HCT116 (cell line): ENCODE measurements around the gene CDC42BPB. TPM values are rescaled to one million over a fixed set of nuclear protein-coding genes. Genes with fewer than 3 reads are reported as not detected.

ENCODE experiments used
- ATAC-seq: fragments of 200-7000 bp; cut with Tn5 transposase; 2 replicates; pipeline ENCODE4 v1.9.1; 2020; ENCODE audit warnings: mild to moderate bottlenecking, moderate library complexity
- BruUV-seq: library from RNA; stranded (reverse); fragments of 400-500 nt; replicated peaks from 2 replicates; lab custom pipeline; 2021; lab: Mats Ljungman, UMichigan
- CTCF ChIA-PET: fragments of 300-600 bp; sonication (Branson Sonifier 250); formaldehyde crosslinking; loops from one replicate; lab custom pipeline; 2021; ENCODE audit warnings: antibody characterized with exemption; lab: Charles Lee
- POLR2A ChIA-PET: fragments of 300-600, 350-600 bp; sonication (Branson Sonifier 250); formaldehyde crosslinking; loops from one replicate; lab custom pipeline; 2021; ENCODE audit warnings: antibody characterized with exemption; lab: Charles Lee
- RAD21 ChIA-PET, 2 experiments: fragments of 300-600 bp; sonication (Branson Sonifier 250); formaldehyde crosslinking; loops; one replicate each; lab custom pipeline; 2023; ENCODE audit warnings: low total read pairs in 2 of 2; ENCODE audit not compliant: uncharacterized antibody in 2 of 2, unreplicated experiment in 2 of 2, low non-redundant PET in 1 of 2; lab: Charles Lee
- DNase-seq: peaks from one replicate; pipeline ENCODE4 v3.0.0-alpha.2; 2010; ENCODE audit warnings: low read depth, low spot score
- H2AFZ ChIP-seq: fragments of 200-600 bp; shearing (Covaris generic), sonication (generic); 2 replicates; pipeline ENCODE4 v1.6.1; 2017; ENCODE audit warnings: low read depth, mixed run types, mixed read lengths, antibody characterized with exemption, low read length; ENCODE audit not compliant: poor library complexity, severe bottlenecking
- H3K27ac ChIP-seq: 2 replicates; pipeline ENCODE4 v1.5.1; 2012; ENCODE audit warnings: low read depth, low read length
- H3K27me3 ChIP-seq: fragments of 200-600 bp; sonication (generic); 2 replicates; pipeline ENCODE4 v1.6.1; 2016; ENCODE audit warnings: mixed run types, low read length, mixed read lengths; ENCODE audit not compliant: insufficient read depth
- H3K36me3 ChIP-seq, 2 experiments: fragments of 200-500 bp in 1 of 2; fragments of 200-600 bp in 1 of 2; sonication (Bioruptor generic) in 1 of 2; sonication (generic) in 1 of 2; 2 replicates each; pipeline versions ENCODE4 v1.5.1 to v1.6.1; 2014 to 2016; ENCODE audit warnings: low read length in 2 of 2, inconsistent platforms in 1 of 2, mixed read lengths in 1 of 2, mixed run types in 1 of 2; ENCODE audit not compliant: insufficient read depth in 2 of 2, control insufficient read depth in 1 of 2
- H3K4me1 ChIP-seq, 2 experiments: fragments of 200-600 bp in 1 of 2; sonication (generic) in 1 of 2; 2 replicates each; pipeline versions ENCODE4 v1.5.1 to v1.6.1; 2012 to 2017; ENCODE audit warnings: low read length in 2 of 2, inconsistent platforms in 1 of 2, mild to moderate bottlenecking in 1 of 2, mixed read lengths in 1 of 2, mixed run types in 1 of 2, moderate library complexity in 1 of 2; ENCODE audit not compliant: insufficient read depth in 2 of 2, control insufficient read depth in 1 of 2
- H3K4me2 ChIP-seq: fragments of 200-600 bp; sonication (generic); 2 replicates; pipeline ENCODE4 v1.6.1; 2017; ENCODE audit warnings: mixed run types, low read length, mixed read lengths
- H3K4me3 ChIP-seq, 2 experiments: fragments of 200-600 bp in 1 of 2; sonication (generic) in 1 of 2; replicated peaks in 1 of 2; 2 replicates each; pipeline ENCODE4 v1.5.1; 2011 to 2016; ENCODE audit warnings: low read length in 2 of 2, control low read depth in 1 of 2, low read depth in 1 of 2, mild to moderate bottlenecking in 1 of 2, mixed read lengths in 1 of 2, mixed run types in 1 of 2
- H3K79me2 ChIP-seq: fragments of 200-600 bp; sonication (generic); 2 replicates; pipeline ENCODE4 v1.6.1; 2017; ENCODE audit warnings: mild to moderate bottlenecking, mixed run types, low read length, moderate library complexity, mixed read lengths; ENCODE audit not compliant: insufficient read depth
- H3K9ac ChIP-seq: fragments of 200-600 bp; sonication (generic); 2 replicates; pipeline ENCODE4 v1.6.1; 2016; ENCODE audit warnings: low read length, mixed read lengths
- H3K9me2 ChIP-seq: fragments of 200-600 bp; sonication (generic), shearing (Covaris generic); 2 replicates; pipeline ENCODE4 v1.6.1; 2017; ENCODE audit warnings: mixed run types, mild to moderate bottlenecking, moderate library complexity; ENCODE audit not compliant: insufficient read depth
- H3K9me3 ChIP-seq, 2 experiments: fragments of 200-500 bp in 1 of 2; fragments of 200-600 bp in 1 of 2; sonication (Bioruptor generic) in 1 of 2; sonication (generic) in 1 of 2; 2 replicates each; pipeline ENCODE4 v1.6.1; 2014 to 2017; ENCODE audit warnings: low read length in 2 of 2, mixed read lengths in 2 of 2, inconsistent platforms in 1 of 2, low read depth in 1 of 2, mild to moderate bottlenecking in 1 of 2, mixed run types in 1 of 2, moderate library complexity in 1 of 2; ENCODE audit not compliant: control insufficient read depth in 1 of 2, insufficient read depth in 1 of 2
- H4K20me1 ChIP-seq: fragments of 200-600 bp; sonication (generic), shearing (Covaris generic); 2 replicates; pipeline ENCODE4 v1.6.1; 2017; ENCODE audit warnings: mixed run types, mild to moderate bottlenecking, moderate library complexity; ENCODE audit not compliant: insufficient read depth
- EGR1 ChIP-seq: IDR thresholded peaks from 2 replicates; pipeline ENCODE4 v1.6.1; 2012; ENCODE audit warnings: low read depth
- ELF1 ChIP-seq: IDR thresholded peaks from 2 replicates; pipeline ENCODE4 v1.6.1; 2012; ENCODE audit warnings: low read depth, borderline replicate concordance
- JUND ChIP-seq: IDR thresholded peaks from 2 replicates; pipeline ENCODE4 v1.6.1; 2012
- POLR2A ChIP-seq: IDR thresholded peaks from 2 replicates; pipeline ENCODE4 v1.7.0; 2011; ENCODE audit warnings: borderline replicate concordance; ENCODE audit not compliant: insufficient read depth, insufficient read length; ENCODE audit errors: extremely low read depth
- POLR2AphosphoS5 ChIP-seq: IDR thresholded peaks from 2 replicates; pipeline ENCODE4 v1.6.1; 2011; ENCODE audit warnings: mild to moderate bottlenecking, low read depth, low read length, moderate library complexity
- REST ChIP-seq: IDR thresholded peaks from 2 replicates; pipeline ENCODE4 v1.6.1; 2012; ENCODE audit warnings: low read depth
- SIN3A ChIP-seq: IDR thresholded peaks from 2 replicates; pipeline ENCODE4 v1.6.1; 2012; ENCODE audit warnings: low read depth
- ZNF274 ChIP-seq: fragments of 200-500 bp; sonication (Bioruptor generic); IDR thresholded peaks from 2 replicates; pipeline ENCODE4 v1.6.1; 2014; ENCODE audit warnings: mild to moderate bottlenecking, low read depth, low read length, inconsistent platforms
- intact Hi-C: fragments of 100-400 bp; cut with micrococcal nuclease; formaldehyde crosslinking; loops from 2 replicates; pipeline ENCODE4 v1.10.0; 2022
- total RNA-seq: library from RNA; stranded (reverse); gene quantifications from one replicate; pipeline ENCODE4 v1.2.1, GENCODE V29; 2021; ENCODE audit not compliant: unreplicated experiment

The CDC42BPB gene
- total RNA-seq, 1 experiment from 2014 or later, result 85.6 TPM

- no peaks in the 10 kb centered on the region for H4K20me1 ChIP-seq
- no peak overlapping the region for H3K4me3 ChIP-seq
- H3K27ac ChIP-seq, result no peak overlapping the region
- POLR2A ChIA-PET, result no interaction called here
- H3K36me3 ChIP-seq, result no peaks in the 10 kb centered on the region
- DNase-seq (no peak), ATAC-seq (no peak)
- peaks cover 8 to 13% of the 10 kb centered on the region in 2 experiments for H3K4me1 ChIP-seq
- H3K79me2 ChIP-seq, result no peaks in the 10 kb centered on the region
- no TSS peak for BruUV-seq
- no peaks in the 10 kb centered on the region for H3K9me2 ChIP-seq
- TF ChIP-seq ELF1 (no peak), REST (no peak), JUND (no peak), POLR2A (no peak), SIN3A (no peak), EGR1 (no peak), POLR2AphosphoS5 (no peak), ZNF274 (no peak)
- CTCF ChIA-PET, result interaction anchor here (1.4 kb wide), 1 partner anchor 18 kb away, joined by 6 read pairs; no protein-coding TSS in a partner anchor
- H3K9me3 ChIP-seq, result no peaks in the 10 kb centered on the region
- intact Hi-C loops, result no loop called here
- H3K27me3 ChIP-seq, result no peaks in the 10 kb centered on the region
- RAD21 ChIA-PET, result no interaction called here
- no peak overlapping the region for H3K9ac ChIP-seq
- no peak overlapping the region for H2AFZ ChIP-seq
- H3K4me2 ChIP-seq, result no peak overlapping the region
These were observed 30.0 kb upstream of the CDC42BPB start for GRCh38 chr14:103087343-103087835.
